ENCODE data around the gene SUN1.

Gene SUN1, protein sequence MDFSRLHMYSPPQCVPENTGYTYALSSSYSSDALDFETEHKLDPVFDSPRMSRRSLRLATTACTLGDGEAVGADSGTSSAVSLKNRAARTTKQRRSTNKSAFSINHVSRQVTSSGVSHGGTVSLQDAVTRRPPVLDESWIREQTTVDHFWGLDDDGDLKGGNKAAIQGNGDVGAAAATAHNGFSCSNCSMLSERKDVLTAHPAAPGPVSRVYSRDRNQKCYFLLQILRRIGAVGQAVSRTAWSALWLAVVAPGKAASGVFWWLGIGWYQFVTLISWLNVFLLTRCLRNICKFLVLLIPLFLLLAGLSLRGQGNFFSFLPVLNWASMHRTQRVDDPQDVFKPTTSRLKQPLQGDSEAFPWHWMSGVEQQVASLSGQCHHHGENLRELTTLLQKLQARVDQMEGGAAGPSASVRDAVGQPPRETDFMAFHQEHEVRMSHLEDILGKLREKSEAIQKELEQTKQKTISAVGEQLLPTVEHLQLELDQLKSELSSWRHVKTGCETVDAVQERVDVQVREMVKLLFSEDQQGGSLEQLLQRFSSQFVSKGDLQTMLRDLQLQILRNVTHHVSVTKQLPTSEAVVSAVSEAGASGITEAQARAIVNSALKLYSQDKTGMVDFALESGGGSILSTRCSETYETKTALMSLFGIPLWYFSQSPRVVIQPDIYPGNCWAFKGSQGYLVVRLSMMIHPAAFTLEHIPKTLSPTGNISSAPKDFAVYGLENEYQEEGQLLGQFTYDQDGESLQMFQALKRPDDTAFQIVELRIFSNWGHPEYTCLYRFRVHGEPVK

GRCh38 chr7:832167-832967 is at the start of gene SUN1:
Gene SUN1 (plus strand): TSS chr7:832476. CDS start chr7:832525, 49 bp downstream.
- Histone ChIP-seq H3K9ac (ENCODE audit: low read length in 5 of 5) (peak within 1 kb of the TSS in 4 of 5 donors; percentile 47 to 68 (median 52)), H3K9me3 (ENCODE audit: control insufficient read depth in 5 of 5, low read length in 5 of 5) (no peaks in the 10 kb centered on the region), H3K4me3 (ENCODE audit: low read depth in 1 of 5, low read length in 5 of 5) (peak within 1 kb of the TSS; percentile 16 to 50 (median 29)), H3K4me1 (ENCODE audit: control insufficient read depth in 5 of 5, insufficient read depth in 5 of 5, low read length in 5 of 5) (peaks cover 20 to 67% (median 43%) of the 10 kb centered on the region in 5 donors), H3K36me3 (ENCODE audit: control insufficient read depth in 5 of 5, insufficient read depth in 5 of 5, low read length in 5 of 5) (peaks cover 0 to 17% (median 8%) of the 10 kb centered on the region in 5 donors), H3K27ac (ENCODE audit: low read depth, low read length) (peak within 1 kb of the TSS; percentile 86), H3K27me3 (ENCODE audit: control insufficient read depth in 5 of 5, insufficient read depth in 4 of 5, low read length in 5 of 5) (no peaks in the 10 kb centered on the region)

GRCh38 chr7:782718-783449 is 49.4 kb upstream of the SUN1 start:
- Histone ChIP-seq H3K36me3 (ENCODE audit: control insufficient read depth in 5 of 5, insufficient read depth in 5 of 5, low read length in 5 of 5) (peaks cover 0 to 71% (median 61%) of the 10 kb centered on the region in 5 donors), H3K27me3 (ENCODE audit: control insufficient read depth in 5 of 5, insufficient read depth in 4 of 5, low read length in 5 of 5) (no peaks in the 10 kb centered on the region), H3K4me3 (ENCODE audit: low read depth in 1 of 5, low read length in 5 of 5) (no peak overlapping the region), H3K4me1 (ENCODE audit: control insufficient read depth in 5 of 5, insufficient read depth in 5 of 5, low read length in 5 of 5) (peaks cover 0 to 20% (median 2%) of the 10 kb centered on the region in 5 donors), H3K9me3 (ENCODE audit: control insufficient read depth in 5 of 5, low read length in 5 of 5) (no peaks in the 10 kb centered on the region), H3K9ac (ENCODE audit: low read length in 5 of 5) (no peak overlapping the region), H3K27ac (ENCODE audit: low read depth, low read length) (no peak overlapping the region)

DNA sequence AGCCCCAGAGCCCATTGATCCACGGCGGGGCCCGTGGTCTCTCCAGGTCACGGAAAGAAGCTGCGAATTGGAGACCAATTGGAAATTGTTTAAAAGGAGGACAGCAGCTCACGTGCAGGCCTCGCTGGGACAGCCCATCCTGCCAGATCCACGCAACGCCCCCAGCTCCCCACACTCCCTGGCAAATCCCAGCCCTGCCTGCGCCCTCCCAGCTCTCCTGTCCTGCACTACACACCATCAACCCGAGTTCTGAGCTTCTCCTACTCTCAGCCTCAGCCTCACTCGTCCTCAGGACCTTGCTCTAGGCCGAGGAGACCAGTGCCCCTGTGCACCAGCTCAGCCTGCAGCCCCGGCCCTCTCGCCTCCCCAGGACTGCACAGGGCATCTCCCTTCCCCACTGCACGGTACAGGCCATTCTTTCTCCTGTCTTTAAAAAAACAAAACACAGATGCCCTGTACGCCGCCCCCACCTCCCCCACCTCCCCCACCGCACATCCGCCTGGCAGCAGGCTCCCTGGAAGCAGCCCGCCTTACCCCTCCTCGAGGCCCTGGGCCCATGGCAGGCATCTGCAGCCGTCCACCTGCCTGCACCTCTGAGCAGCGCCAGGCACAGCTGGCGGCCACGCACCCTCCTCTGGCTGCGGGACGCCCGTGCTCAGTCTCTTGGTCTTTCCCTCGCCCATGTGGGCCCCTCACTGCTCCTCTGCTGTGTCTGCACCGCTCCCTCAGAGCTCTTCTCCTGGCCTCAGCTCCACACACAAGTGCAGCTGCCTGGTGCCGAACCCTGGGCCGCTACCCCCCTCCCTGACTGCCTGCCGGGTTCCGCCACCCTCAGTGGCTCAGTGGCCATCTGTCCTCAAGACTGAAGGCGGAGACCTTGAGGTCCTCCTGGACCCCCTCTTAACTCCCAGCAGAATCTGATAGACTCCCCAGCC is 48.5 kb upstream of the SUN1 start:
- Histone ChIP-seq H3K9ac (ENCODE audit: low read length in 5 of 5) (no peak overlapping the region), H3K27me3 (ENCODE audit: control insufficient read depth in 5 of 5, insufficient read depth in 4 of 5, low read length in 5 of 5) (no peaks in the 10 kb centered on the region), H3K4me1 (ENCODE audit: control insufficient read depth in 5 of 5, insufficient read depth in 5 of 5, low read length in 5 of 5) (peaks cover 0 to 10% (median 2%) of the 10 kb centered on the region in 5 donors), H3K4me3 (ENCODE audit: low read depth in 1 of 5, low read length in 5 of 5) (no peak overlapping the region), H3K36me3 (ENCODE audit: control insufficient read depth in 5 of 5, insufficient read depth in 5 of 5, low read length in 5 of 5) (peaks cover 0 to 65% (median 53%) of the 10 kb centered on the region in 5 donors), H3K27ac (ENCODE audit: low read depth, low read length) (no peak overlapping the region), H3K9me3 (ENCODE audit: control insufficient read depth in 5 of 5, low read length in 5 of 5) (no peaks in the 10 kb centered on the region)

GRCh38 chr7:784971-785370 is 47.3 kb upstream of the SUN1 start:
- peaks cover 0 to 60% (median 45%) of the 10 kb centered on the region in 5 donors for H3K36me3 ChIP-seq (ENCODE audit: control insufficient read depth in 5 of 5, insufficient read depth in 5 of 5, low read length in 5 of 5)

GRCh38 chr7:785416-785815 is 46.9 kb upstream of the SUN1 start:
- peaks cover 0 to 56% (median 40%) of the 10 kb centered on the region in 5 donors for H3K36me3 ChIP-seq (ENCODE audit: control insufficient read depth in 5 of 5, insufficient read depth in 5 of 5, low read length in 5 of 5)
- peaks cover 0 to 6% (median 0%) of the 10 kb centered on the region in 5 donors for H3K4me1 ChIP-seq (ENCODE audit: control insufficient read depth in 5 of 5, insufficient read depth in 5 of 5, low read length in 5 of 5)
- H3K27ac ChIP-seq (ENCODE audit: low read depth, low read length), result no peak overlapping the region
- no peak overlapping the region for H3K9ac ChIP-seq (ENCODE audit: low read length in 5 of 5)
- no peaks in the 10 kb centered on the region for H3K9me3 ChIP-seq (ENCODE audit: control insufficient read depth in 5 of 5, low read length in 5 of 5)
- H3K27me3 ChIP-seq (ENCODE audit: control insufficient read depth in 5 of 5, insufficient read depth in 4 of 5, low read length in 5 of 5), result no peaks in the 10 kb centered on the region
- H3K4me3 ChIP-seq (ENCODE audit: low read depth in 1 of 5, low read length in 5 of 5), result no peak overlapping the region

More at GRCh38 chr7:784971-785370, 47.3 kb upstream of the SUN1 start:
- no peak overlapping the region for H3K9ac ChIP-seq (ENCODE audit: low read length in 5 of 5)
- no peak overlapping the region for H3K4me3 ChIP-seq (ENCODE audit: low read depth in 1 of 5, low read length in 5 of 5)
- H3K4me1 ChIP-seq (ENCODE audit: control insufficient read depth in 5 of 5, insufficient read depth in 5 of 5, low read length in 5 of 5), result peaks cover 0 to 6% (median 0%) of the 10 kb centered on the region in 5 donors
- no peaks in the 10 kb centered on the region for H3K9me3 ChIP-seq (ENCODE audit: control insufficient read depth in 5 of 5, low read length in 5 of 5)
- H3K27me3 ChIP-seq (ENCODE audit: control insufficient read depth in 5 of 5, insufficient read depth in 4 of 5, low read length in 5 of 5), result no peaks in the 10 kb centered on the region
- H3K27ac ChIP-seq (ENCODE audit: low read depth, low read length), result no peak overlapping the region

DNA sequence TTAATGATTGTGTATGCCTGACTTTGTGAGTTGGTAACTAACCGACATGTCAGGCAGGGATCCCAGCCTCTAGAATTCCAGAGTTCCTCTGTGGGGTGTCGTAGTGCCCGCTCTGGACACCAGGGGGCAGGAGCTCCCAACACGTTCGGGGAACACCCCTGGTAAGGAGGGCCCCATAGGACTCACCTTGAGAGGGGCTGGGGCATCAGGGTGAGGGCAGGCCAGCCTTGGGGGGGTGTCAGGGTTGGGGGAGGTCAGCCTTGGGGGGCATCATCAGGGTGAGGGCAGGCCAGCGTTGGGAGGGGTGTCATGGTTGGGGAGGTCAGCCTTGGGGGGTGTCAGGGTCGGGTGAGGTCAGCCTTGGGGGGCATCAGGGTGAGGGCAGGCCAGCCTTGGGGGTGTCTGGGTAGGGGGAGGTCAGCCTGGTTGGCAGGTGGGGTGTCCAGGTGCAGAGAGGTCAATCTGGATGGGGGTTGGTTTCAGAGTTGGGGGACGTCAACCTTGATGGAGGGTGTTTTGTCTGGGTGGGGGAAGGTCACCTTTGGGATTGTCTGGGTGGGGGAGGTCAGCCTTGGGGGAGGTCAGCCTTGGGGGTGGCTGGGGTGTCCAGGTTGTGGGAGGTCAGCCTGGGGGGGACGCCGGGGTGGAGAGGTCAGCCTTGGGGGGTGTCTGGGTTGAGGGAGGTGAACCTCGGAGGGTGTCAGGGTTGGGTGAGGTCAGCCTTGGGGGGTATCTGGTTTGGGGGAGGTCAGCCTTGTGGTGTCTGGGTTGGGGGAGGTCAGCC is 45.6 kb upstream of the SUN1 start:
- Histone ChIP-seq H3K27ac (ENCODE audit: low read depth, low read length) (no peak overlapping the region), H3K36me3 (ENCODE audit: control insufficient read depth in 5 of 5, insufficient read depth in 5 of 5, low read length in 5 of 5) (peaks cover 0 to 47% (median 33%) of the 10 kb centered on the region in 5 donors)

GRCh38 chr7:787332-788240 is 44.7 kb upstream of the SUN1 start:
- H3K36me3 ChIP-seq (ENCODE audit: control insufficient read depth in 5 of 5, insufficient read depth in 5 of 5, low read length in 5 of 5), result peaks cover 0 to 38% (median 28%) of the 10 kb centered on the region in 5 donors
- no peaks in the 10 kb centered on the region for H3K27me3 ChIP-seq (ENCODE audit: control insufficient read depth in 5 of 5, insufficient read depth in 4 of 5, low read length in 5 of 5)

More for the DNA sequence above, 45.6 kb upstream of the SUN1 start:
- Histone ChIP-seq H3K9me3 (ENCODE audit: control insufficient read depth in 5 of 5, low read length in 5 of 5) (no peaks in the 10 kb centered on the region), H3K4me3 (ENCODE audit: low read depth in 1 of 5, low read length in 5 of 5) (no peak overlapping the region), H3K27me3 (ENCODE audit: control insufficient read depth in 5 of 5, insufficient read depth in 4 of 5, low read length in 5 of 5) (no peaks in the 10 kb centered on the region), H3K4me1 (ENCODE audit: control insufficient read depth in 5 of 5, insufficient read depth in 5 of 5, low read length in 5 of 5) (peaks cover 0 to 6% (median 0%) of the 10 kb centered on the region in 5 donors), H3K9ac (ENCODE audit: low read length in 5 of 5) (no peak overlapping the region)

More at GRCh38 chr7:787332-788240, 44.7 kb upstream of the SUN1 start:
- no peak overlapping the region for H3K27ac ChIP-seq (ENCODE audit: low read depth, low read length)
- no peaks in the 10 kb centered on the region for H3K9me3 ChIP-seq (ENCODE audit: control insufficient read depth in 5 of 5, low read length in 5 of 5)
- H3K9ac ChIP-seq (ENCODE audit: low read length in 5 of 5), result no peak overlapping the region
- H3K4me3 ChIP-seq (ENCODE audit: low read depth in 1 of 5, low read length in 5 of 5), result no peak overlapping the region
- H3K4me1 ChIP-seq (ENCODE audit: control insufficient read depth in 5 of 5, insufficient read depth in 5 of 5, low read length in 5 of 5), result peaks cover 0 to 6% (median 0%) of the 10 kb centered on the region in 5 donors
